ENCODE measurements around the gene SCAF11. TPM values are rescaled to one million over a fixed set of nuclear protein-coding genes. Genes with fewer than 3 reads are reported as not detected.
A peak's percentile ranks its signal among the peaks of the same experiment; 100 is the strongest.

SCAF11 gene
- total RNA-seq, 2 experiments from 2014 or later, result 130 TPM

DNA sequence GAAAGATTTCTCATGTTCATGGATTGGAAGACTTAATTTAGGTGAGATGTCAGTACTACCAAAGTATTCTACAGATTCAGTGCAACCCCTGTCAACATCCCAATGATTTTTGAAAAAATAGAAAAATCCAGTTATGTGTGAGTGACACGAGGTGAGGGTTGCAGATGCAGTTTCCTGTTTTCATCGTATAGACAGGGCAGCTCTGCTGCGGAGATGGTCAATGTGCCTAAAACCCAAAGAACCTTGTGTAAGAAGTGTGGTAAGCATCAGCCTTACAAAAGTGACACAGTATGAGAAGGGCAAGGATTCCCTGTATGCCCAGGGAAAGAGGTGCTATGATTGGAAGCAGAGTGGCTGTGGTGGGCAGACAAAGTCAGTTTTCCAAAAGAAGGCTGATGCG, 94.4 kb downstream of the SCAF11 start:
- intact Hi-C loops (cut with micrococcal nuclease; ENCODE audit: unreplicated experiment), result no loop called here
- H3K4me2 ChIP-seq (ENCODE audit: low read length), result no peak overlapping the region
- H3K36me3 ChIP-seq (ENCODE audit: insufficient read depth, low read length), result peaks cover 81% of the 10 kb centered on the region
- H3K27ac ChIP-seq (ENCODE audit: low read depth, low read length, poor library complexity, severe bottlenecking), result no peak overlapping the region
- CTCF ChIA-PET (ENCODE audit: unreplicated experiment), result no interaction called here
- H3K4me1 ChIP-seq (ENCODE audit: insufficient read depth, low read length, poor library complexity, severe bottlenecking), result no peaks in the 10 kb centered on the region
- H3K9me2 ChIP-seq (ENCODE audit: insufficient read depth, low read length), result no peaks in the 10 kb centered on the region
- no peak for DNase-seq (ENCODE audit: low spot score)
- H3K4me3 ChIP-seq (ENCODE audit: low read depth, low read length, poor library complexity, severe bottlenecking), result no peak overlapping the region
- H3K79me2 ChIP-seq (ENCODE audit: insufficient read depth, low read depth, low read length), result no peaks in the 10 kb centered on the region
- H4K20me1 ChIP-seq (ENCODE audit: insufficient read depth, low read length), result no peaks in the 10 kb centered on the region
- POLR2A ChIA-PET, result no interaction called here
- no peaks in the 10 kb centered on the region for H3K9me3 ChIP-seq (ENCODE audit: low read length)
- no peak overlapping the region for H2AFZ ChIP-seq (ENCODE audit: low read length)
- TF ChIP-seq EZH2phosphoT487 (IDR thresholded peaks at IDR 0.05; ENCODE audit: borderline replicate concordance, low read depth, low read length), result no peak
- TF ChIP-seq, protein P1, sequence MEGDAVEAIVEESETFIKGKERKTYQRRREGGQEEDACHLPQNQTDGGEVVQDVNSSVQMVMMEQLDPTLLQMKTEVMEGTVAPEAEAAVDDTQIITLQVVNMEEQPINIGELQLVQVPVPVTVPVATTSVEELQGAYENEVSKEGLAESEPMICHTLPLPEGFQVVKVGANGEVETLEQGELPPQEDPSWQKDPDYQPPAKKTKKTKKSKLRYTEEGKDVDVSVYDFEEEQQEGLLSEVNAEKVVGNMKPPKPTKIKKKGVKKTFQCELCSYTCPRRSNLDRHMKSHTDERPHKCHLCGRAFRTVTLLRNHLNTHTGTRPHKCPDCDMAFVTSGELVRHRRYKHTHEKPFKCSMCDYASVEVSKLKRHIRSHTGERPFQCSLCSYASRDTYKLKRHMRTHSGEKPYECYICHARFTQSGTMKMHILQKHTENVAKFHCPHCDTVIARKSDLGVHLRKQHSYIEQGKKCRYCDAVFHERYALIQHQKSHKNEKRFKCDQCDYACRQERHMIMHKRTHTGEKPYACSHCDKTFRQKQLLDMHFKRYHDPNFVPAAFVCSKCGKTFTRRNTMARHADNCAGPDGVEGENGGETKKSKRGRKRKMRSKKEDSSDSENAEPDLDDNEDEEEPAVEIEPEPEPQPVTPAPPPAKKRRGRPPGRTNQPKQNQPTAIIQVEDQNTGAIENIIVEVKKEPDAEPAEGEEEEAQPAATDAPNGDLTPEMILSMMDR (conservative IDR thresholded peaks at IDR 0.05; ENCODE audit: low read length), result no peak
- no TSS peak for BruUV-seq (replicated peaks)

GRCh38 chr12:45893240-45893639, 97.1 kb downstream of the SCAF11 start:
- DNase-seq (ENCODE audit: low spot score), result no peak
- Histone ChIP-seq H3K4me1 (ENCODE audit: insufficient read depth, low read length, poor library complexity, severe bottlenecking) (no peaks in the 10 kb centered on the region), H3K4me3 (ENCODE audit: low read depth, low read length, poor library complexity, severe bottlenecking) (no peak overlapping the region), H2AFZ (ENCODE audit: low read length) (no peak overlapping the region), H3K9me2 (ENCODE audit: insufficient read depth, low read length) (no peaks in the 10 kb centered on the region), H3K79me2 (ENCODE audit: insufficient read depth, low read depth, low read length) (no peaks in the 10 kb centered on the region), H4K20me1 (ENCODE audit: insufficient read depth, low read length) (no peaks in the 10 kb centered on the region), H3K36me3 (ENCODE audit: insufficient read depth, low read length) (peaks cover 68% of the 10 kb centered on the region), H3K4me2 (ENCODE audit: low read length) (no peak overlapping the region), H3K27ac (ENCODE audit: low read depth, low read length, poor library complexity, severe bottlenecking) (no peak overlapping the region), H3K9me3 (ENCODE audit: low read length) (no peaks in the 10 kb centered on the region)
- intact Hi-C loops (cut with micrococcal nuclease; ENCODE audit: unreplicated experiment), result no loop called here
- BruUV-seq (replicated peaks), result no TSS peak
- POLR2A ChIA-PET, result no interaction called here
- CTCF ChIA-PET (ENCODE audit: unreplicated experiment), result no interaction called here
- no peak for TF ChIP-seq EZH2phosphoT487 (IDR thresholded peaks at IDR 0.05; ENCODE audit: borderline replicate concordance, low read depth, low read length)
- TF ChIP-seq, protein P1 (conservative IDR thresholded peaks at IDR 0.05; ENCODE audit: low read length), result peak; percentile 51

GRCh38 chr12:45890276-45890675, 100.1 kb downstream of the SCAF11 start:
- Histone ChIP-seq H3K36me3 (ENCODE audit: insufficient read depth, low read length) (peaks cover 56% of the 10 kb centered on the region), H3K4me1 (ENCODE audit: insufficient read depth, low read length, poor library complexity, severe bottlenecking) (no peaks in the 10 kb centered on the region)
- intact Hi-C loops (cut with micrococcal nuclease; ENCODE audit: unreplicated experiment), result no loop called here

More at GRCh38 chr12:45890276-45890675, 100.1 kb downstream of the SCAF11 start:
- Histone ChIP-seq H3K27ac (ENCODE audit: low read depth, low read length, poor library complexity, severe bottlenecking) (no peak overlapping the region), H3K4me2 (ENCODE audit: low read length) (no peak overlapping the region), H3K9me2 (ENCODE audit: insufficient read depth, low read length) (no peaks in the 10 kb centered on the region), H3K9me3 (ENCODE audit: low read length) (peaks cover 4% of the 10 kb centered on the region; the same call in 1 of the 2 replicates), H4K20me1 (ENCODE audit: insufficient read depth, low read length) (no peaks in the 10 kb centered on the region), H2AFZ (ENCODE audit: low read length) (no peak overlapping the region), H3K4me3 (ENCODE audit: low read depth, low read length, poor library complexity, severe bottlenecking) (no peak overlapping the region), H3K79me2 (ENCODE audit: insufficient read depth, low read depth, low read length) (no peaks in the 10 kb centered on the region)
- ChIA-PET POLR2A (no interaction called here), CTCF (ENCODE audit: unreplicated experiment) (no interaction called here)
- TF ChIP-seq, protein P1 (conservative IDR thresholded peaks at IDR 0.05; ENCODE audit: low read length), result peak; percentile 41; the same call in 1 of the 2 replicates
- TF ChIP-seq EZH2phosphoT487 (IDR thresholded peaks at IDR 0.05; ENCODE audit: borderline replicate concordance, low read depth, low read length), result no peak
- no peak for DNase-seq (ENCODE audit: low spot score)
- no TSS peak for BruUV-seq (replicated peaks)
